ENCODE data around the gene PDE6A.
"Not testable (repeated sequence)": the region's sequence is repeated elsewhere in the genome, so short reads cannot be mapped to it uniquely, and the experiment has no call there.

The PDE6A gene

GRCh38 chr5:149898811-149899210 is 45.8 kb downstream of the PDE6A start:
- no peak for DNase-seq (ENCODE audit: extremely low read depth in 1 of 2, low read depth in 1 of 2)

- no peak for DNase-seq (ENCODE audit: extremely low read depth in 1 of 2, low read depth in 1 of 2)
Measured at GRCh38 chr5:149895416-149896345, 48.9 kb downstream of the PDE6A start.

DNA sequence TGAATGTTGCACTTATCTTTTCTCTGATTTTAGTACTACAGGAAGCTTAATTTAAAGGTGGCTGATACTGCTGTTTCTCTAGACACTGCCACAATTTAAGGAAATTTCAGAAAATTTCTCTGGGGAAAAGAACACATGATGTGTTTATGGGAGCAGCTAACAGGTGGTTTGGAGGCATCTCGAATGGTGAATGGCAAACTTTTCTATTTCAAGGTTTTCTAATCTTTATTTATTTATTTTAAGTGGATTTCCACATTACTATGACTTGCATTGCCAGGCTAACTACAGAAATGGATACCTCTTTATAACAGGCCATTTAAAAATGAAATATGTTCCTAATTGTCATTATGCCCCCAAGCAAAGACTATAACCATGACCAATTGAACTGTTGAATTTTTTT is 50.4 kb downstream of the PDE6A start:
- no peak for DNase-seq (ENCODE audit: extremely low read depth in 1 of 2, low read depth in 1 of 2)

DNA sequence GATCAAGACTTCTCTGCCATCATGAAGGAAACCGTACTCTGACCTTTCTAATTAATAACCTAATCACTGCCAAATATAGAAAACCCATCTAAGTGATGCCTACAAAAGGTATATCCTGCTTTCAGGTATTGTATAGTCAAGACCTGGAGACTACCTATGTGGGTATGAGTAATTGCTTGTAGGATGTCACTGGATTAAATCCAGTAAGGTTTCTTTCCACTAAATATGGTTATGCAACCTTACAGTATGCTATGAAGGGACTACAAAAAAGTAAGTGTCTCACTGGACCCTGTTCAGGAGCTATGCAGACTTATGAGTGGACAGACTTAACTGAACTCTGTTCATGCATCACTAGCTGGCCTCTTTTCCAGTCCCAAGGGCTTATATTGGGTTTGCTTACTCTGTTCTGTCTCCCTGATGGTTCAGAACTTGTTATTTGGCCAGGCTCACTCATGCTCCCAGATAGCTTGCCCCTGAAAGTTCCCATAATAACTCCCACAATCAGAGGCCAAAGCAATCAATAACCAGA is 51.1 kb downstream of the PDE6A start:
- no peak for DNase-seq (ENCODE audit: extremely low read depth in 1 of 2, low read depth in 1 of 2)

DNA sequence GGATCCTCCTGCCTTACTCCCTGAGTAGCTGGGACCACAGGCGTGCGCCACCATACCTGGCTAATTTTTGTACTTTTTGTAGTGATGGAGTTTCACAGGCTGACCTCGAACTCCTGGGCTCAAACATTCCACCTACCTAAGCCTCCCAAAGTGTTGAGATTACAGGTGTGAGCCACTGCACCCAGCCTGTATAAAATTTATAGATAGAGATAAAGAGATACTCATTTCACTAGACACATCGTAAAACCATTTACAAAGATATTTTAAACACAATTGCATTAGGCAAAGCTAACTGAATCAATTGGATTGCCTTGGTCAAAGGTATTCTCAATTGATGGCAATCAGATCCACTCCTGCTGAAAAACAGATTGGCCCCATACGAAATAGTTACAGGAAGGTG is 52.0 kb downstream of the PDE6A start:
- DNase-seq (ENCODE audit: extremely low read depth in 1 of 2, low read depth in 1 of 2): no peak

- no peak for DNase-seq (ENCODE audit: extremely low read depth in 1 of 2, low read depth in 1 of 2)
Measured at GRCh38 chr5:149888280-149888679, 56.3 kb downstream of the PDE6A start.

DNA sequence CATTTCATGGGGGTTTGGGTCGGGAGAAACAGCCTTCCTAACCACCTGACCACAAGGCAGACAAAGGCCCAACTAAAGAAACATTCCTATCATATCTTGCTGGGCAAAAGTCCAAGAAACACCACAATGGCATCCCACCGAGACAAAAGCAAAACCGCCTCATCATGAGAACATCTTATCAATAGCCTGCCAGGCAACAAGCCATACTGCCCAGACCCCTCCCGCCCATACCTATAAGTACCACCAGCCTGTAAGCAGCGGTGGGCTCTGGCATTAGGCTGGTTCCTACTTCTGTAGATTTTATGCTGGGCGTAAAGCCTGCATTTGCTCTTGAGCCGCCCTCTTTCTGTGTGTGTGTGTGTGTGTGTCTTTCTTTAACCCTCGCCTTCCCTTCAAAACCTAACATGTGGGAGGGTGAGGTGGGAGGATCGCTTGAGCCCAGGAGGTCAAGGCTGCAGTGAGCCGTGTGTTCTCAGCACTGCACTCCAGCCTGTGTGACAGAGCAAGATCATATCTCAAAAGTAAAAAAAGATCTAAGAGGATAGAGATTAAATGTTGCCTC is 56.9 kb downstream of the PDE6A start:
- DNase-seq (ENCODE audit: extremely low read depth in 1 of 2, low read depth in 1 of 2): no peak

DNA sequence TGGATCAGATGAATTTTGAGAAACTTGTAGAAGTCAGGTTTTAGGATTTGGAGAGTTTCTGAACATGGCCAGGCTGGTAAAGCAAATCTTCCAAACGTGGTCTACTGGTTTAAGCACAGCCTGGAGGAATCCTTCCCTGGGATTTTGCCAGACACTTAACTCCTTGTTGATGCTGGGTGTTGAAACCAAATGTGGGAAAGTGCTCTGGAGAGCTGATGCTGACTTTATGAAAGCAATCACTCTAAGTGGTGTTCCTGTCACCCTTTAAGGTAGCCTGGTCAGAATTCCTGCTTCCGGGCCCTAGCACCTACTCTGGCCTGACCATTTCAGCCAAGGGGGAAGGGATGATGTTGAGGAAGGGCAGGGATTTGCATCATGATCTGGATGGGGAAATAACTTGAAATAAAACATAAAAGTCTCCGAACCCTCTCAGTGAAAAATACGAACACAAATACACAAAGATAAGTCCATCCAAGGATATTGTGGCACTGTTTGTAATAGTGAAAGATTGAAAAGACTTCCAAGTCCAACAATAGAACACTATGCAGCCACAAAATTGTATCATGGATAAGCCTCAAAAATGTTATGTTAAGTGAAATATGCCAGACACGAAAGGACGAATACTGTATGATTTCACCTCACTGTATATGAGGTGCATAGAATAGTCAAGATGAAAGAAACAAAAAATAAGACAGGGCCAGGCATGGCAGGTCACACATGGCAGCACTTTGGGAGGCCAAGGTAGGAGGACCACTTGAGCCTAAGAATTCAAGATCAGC is 57.7 kb downstream of the PDE6A start:
- no peak for DNase-seq (ENCODE audit: extremely low read depth in 1 of 2, low read depth in 1 of 2)

DNA sequence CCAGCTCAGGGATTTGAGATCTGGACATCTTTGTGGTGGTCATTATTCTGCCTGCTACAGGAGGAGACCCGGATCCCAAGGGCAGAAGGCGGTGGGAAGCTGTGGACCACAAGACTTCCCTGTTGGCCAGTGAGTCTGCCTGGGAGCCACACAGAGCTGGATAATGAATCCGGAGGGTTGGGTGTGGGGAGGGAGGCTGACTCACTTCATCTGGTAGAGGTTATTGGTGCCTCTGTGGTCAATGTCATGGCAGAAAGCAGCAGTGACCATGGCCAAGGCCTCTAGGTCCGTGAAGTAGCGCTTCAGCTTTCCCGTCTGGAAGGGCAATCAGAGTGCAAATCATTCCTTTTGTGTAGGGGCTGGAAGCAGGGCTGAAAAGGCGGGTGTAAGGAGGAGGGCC is 58.5 kb downstream of the PDE6A start:
- no peak for DNase-seq (ENCODE audit: extremely low read depth in 1 of 2, low read depth in 1 of 2)

- DNase-seq (ENCODE audit: extremely low read depth in 1 of 2, low read depth in 1 of 2): no peak
Measured at GRCh38 chr5:149885513-149885912, 59.1 kb downstream of the PDE6A start.

GRCh38 chr5:149883550-149883949 is 61.0 kb downstream of the PDE6A start:
- no peak for DNase-seq (ENCODE audit: extremely low read depth in 1 of 2, low read depth in 1 of 2)

GRCh38 chr5:149882633-149883032 is 62.0 kb downstream of the PDE6A start:
- DNase-seq (ENCODE audit: extremely low read depth in 1 of 2, low read depth in 1 of 2): not testable (repeated sequence)

GRCh38 chr5:149881874-149882273 is 62.7 kb downstream of the PDE6A start:
- no peak for DNase-seq (ENCODE audit: extremely low read depth in 1 of 2, low read depth in 1 of 2)

- DNase-seq (ENCODE audit: extremely low read depth in 1 of 2, low read depth in 1 of 2): no peak
Measured at GRCh38 chr5:149881069-149881622, 63.4 kb downstream of the PDE6A start.

GRCh38 chr5:149879593-149879992 is 65.0 kb downstream of the PDE6A start:
- DNase-seq (ENCODE audit: extremely low read depth in 1 of 2, low read depth in 1 of 2): not testable (repeated sequence)

DNA sequence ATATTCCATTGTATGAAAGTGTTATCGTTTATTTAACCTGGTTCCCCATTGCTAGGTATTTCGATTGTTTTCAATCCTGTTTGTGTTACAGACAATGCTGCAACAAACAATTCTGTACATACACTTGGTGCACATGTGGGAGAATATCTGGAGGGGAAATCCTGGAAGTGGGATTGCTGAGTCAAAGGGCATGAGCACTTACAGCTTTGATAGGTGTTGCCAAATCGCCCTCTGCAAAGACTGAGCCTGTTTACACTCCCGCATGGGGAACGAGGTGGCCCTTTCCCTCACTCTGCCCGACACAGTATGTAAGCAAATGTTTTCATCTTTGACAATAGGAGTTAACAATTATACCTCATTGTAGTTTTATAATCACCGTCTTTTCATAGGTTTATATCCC is 66.2 kb downstream of the PDE6A start:
- no peak for DNase-seq (ENCODE audit: extremely low read depth in 1 of 2, low read depth in 1 of 2)

GRCh38 chr5:149873896-149874295 is 70.7 kb downstream of the PDE6A start:
- no peak for DNase-seq (ENCODE audit: extremely low read depth in 1 of 2, low read depth in 1 of 2)

DNA sequence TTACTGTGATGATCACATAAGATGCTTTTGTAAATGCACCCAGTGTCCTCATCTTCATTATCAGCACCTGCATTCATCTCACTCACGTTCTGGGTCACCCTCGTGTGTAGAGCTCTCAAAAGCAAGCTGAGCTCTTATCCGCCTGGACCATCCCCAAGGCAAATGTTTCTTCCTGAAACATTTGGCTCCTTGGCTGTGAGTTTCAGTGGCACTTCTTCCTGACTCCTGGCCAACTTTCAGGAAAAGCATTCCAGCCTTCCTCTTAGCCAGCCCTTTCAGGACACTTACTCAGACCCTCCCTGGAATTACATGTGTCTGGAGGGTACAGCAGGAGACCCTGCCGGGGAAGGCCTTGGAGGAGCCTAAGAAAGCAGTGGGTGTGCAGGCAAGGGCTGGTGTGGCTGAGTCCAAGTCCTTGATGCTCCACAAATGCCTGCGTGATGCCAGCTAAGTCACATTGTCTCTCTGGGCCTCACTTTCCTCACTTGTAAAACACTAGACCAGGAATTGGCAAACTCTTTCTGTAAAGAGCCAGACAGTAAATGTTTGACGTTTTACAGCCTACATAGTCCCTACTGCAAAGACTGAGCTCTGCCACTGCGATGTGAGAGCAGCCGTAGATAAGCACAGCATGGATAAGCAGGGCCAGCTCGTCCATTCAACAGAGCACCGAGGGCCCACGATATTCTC is 72.1 kb downstream of the PDE6A start:
- DNase-seq (ENCODE audit: extremely low read depth in 1 of 2, low read depth in 1 of 2): no peak

DNA sequence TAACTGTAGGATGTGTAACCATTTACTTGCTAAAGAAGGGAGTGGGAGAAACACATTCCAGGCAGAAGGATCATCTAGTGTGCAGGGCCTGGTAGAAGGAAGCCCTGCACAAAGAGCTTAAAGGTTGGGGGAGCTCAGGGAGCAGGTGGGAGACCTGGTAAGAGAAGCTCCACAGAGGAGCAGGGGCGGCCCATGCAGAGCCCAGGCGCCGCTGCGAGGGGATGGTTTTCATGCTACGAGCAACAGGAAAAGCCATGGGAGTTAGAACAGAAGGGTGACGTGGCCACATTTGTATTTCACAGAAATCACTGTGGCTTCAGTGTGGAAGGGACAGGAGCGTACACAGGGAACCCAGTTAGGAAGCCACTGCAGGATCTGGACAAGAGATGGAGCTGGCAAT is 73.1 kb downstream of the PDE6A start:
- DNase-seq (ENCODE audit: extremely low read depth in 1 of 2, low read depth in 1 of 2): no peak

GRCh38 chr5:149870697-149871096 is 73.9 kb downstream of the PDE6A start:
- no peak for DNase-seq (ENCODE audit: extremely low read depth in 1 of 2, low read depth in 1 of 2)

DNA sequence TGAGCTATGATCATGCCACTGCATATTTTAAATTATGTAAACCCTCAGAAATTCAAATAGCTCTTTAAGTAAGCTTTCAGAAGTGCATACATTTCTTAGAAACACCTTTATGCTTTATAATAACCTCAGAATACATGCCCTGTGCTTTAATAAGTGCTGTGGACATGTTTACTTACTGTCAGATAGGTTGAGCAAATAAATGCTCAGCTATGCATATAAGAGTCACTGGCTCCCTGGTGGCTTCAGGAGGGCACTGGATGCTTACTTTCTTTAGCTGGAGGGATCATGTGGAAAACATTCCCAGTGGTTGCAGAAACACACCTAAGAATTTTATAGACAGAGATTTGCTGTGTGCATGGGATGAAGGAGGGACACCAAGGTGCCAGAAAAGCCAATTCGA is 74.4 kb downstream of the PDE6A start:
- DNase-seq (ENCODE audit: extremely low read depth in 1 of 2, low read depth in 1 of 2): no peak

Data from activated CD8-positive, alpha-beta memory T cell treated with anti-CD3 and anti-CD28 coated beads for 1 hour (primary cell).